Hematopoietic multipotent progenitor cell treated with erythropoietin and hydrocortisone succinate and interleukin-3 and kit ligand, for 17 days (in vitro differentiated cells): Measurements from ENCODE around the gene IQCC.

Source experiments
- DNase-seq: peaks from one replicate; pipeline ENCODE4 v3.0.0-alpha.2; 2015; ENCODE audit warnings: low spot score

The IQCC gene

DNA sequence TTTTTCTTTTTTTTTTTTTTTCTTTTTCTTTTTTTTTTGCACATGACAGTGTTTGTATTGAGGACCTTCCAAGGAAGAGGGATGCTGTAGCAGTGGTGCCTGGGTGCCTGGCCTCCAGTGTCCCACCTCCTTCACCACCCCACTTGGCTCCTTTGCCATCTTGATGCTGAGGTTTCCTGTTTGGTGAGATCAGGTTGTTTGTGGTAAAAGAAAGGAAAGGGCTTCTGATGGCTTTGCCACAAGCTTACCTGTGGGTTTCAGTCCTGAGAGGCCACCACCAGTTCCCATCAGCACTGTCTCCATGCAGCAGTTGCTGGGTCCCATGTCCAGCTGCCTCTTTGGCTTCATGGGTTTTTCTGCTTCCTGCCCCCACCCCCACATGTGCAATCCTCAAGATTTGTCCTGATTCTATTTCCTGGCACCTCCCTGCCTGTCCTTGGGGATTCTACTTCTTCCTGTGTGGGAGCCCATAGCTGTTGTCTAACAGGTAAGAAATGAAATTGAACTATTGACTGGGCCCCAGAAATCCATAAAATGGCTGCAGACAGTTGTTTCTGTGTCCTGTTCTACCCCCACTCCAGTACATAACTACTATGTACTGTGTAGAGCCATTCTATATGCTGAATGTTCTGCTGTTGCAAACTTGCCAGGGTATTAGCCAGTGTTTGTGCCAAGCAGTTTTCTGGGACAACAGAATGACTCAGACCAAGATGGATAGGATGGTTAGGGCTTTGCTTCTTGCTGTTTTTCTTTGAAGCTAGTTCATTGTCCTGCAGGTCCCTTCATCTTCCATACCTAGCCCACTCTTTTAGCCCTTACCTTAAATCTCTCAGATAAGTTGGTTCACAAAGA, 9.3 kb upstream of the IQCC start:
- no peak for DNase-seq

- no peak for DNase-seq
These were observed 8.4 kb upstream of the IQCC start for GRCh38 chr1:32197074-32197473.

DNA sequence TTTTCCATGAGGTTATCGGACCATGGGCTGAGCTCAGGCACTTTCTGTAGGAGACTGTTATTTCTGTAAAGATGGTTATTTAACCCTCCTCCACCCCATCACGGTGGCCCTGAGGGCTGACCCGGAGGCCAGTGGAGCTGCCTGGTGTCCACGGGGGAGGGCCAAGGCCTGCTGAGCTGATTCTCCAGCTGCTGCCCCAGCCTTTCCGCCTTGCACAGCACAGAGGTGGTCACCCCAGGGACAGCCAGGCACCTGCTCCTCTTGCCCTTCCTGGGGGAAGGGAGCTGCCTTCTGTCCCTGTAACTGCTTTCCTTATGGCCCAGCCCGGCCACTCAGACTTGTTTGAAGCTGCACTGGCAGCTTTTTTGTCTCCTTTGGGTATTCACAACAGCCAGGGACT, 7.6 kb upstream of the IQCC start:
- no peak for DNase-seq

DNA sequence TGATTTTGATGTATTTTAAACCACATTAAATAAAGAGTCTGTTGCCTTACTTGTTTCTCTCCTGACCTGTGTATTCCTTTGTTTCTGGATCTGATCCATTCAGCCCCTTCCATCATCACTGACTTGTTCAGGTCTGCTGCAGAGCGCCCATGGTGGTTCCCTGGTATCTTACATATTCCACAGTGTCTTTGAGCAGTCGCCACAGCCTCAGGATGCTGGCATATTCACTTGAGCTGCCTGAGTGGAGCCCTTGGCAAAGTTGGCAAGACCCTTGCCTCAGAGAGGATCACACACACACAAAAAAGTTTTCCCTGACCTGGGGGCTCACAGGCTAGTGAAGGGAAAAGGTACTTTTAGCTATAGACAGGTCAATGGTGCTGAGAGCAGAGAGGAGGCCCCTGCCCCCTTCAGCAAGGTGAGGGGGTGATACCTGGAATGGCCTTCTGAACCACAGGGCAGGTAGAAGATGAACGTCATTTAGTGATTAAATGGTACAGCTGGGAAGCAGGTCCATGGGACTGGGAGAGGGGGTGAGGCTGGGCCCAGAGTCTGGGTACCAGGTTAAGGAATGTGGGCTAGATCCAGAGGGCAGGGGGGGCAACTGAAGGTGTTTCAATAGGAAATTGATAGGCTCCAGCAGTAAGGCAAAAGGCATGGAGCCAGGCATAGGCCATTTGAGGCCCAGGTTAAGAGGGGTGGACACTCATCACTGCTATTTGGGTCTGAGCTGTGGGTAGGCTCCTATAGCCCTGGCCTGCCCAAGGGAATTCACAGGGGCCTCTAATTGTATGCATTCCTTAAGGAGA, 7.0 kb upstream of the IQCC start:
- no peak for DNase-seq

GRCh38 chr1:32199043-32199716, 6.3 kb upstream of the IQCC start:
- no peak for DNase-seq

- DNase-seq, result no peak
These were observed 5.8 kb upstream of the IQCC start for GRCh38 chr1:32199717-32200072.

GRCh38 chr1:32200226-32201010, 5.1 kb upstream of the IQCC start, which contains the start of gene CCDC28B:
Gene CCDC28B (plus strand): TSS chr1:32200595. CDS start chr1:32201936, 1,341 bp downstream.
- peak; percentile 29 for DNase-seq

DNA sequence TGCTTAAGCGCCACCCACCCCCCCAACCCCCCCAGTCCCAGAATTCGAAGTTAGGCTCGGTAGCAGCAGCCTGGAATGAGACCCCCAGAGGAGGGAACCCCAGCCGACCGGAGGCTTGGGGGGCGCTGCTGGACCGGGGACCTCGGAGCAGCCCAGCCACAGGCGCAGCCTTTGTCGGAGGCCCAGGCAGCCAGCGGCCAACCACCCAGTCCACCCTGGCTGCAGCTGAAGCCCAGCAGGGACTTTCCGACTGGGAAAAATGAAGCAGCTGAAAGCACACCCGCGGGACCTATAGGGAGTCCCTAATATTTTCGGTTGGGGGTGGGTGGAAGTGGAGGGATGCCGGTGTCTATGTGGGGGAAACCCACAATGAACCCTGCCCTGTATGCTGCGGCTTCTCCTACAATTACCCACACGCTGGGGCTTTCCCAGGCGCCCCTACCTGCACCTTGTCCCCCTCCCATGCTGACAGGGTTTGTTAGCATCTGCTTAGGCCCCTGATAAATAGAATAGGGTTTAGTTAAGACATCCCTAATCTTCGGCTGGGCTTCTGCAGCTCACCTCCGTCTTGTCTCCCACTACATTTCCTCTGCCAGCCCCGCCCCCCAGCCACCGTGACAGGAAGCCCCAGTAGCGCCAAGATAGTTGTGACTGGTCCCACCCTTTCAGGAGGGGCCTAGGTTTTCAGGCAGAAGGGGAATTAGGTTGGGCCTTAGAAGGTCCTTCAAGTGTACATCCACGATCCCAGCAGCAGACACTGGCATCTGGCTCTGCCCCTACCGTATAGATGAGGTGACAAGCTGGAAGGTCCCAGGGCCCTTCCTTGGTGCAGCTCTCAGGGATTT, 4.2 kb upstream of the IQCC start:
- DNase-seq, result peak; percentile 36

GRCh38 chr1:32204943-32205361, 519 bp upstream of the IQCC start:
- no peak for DNase-seq

DNA sequence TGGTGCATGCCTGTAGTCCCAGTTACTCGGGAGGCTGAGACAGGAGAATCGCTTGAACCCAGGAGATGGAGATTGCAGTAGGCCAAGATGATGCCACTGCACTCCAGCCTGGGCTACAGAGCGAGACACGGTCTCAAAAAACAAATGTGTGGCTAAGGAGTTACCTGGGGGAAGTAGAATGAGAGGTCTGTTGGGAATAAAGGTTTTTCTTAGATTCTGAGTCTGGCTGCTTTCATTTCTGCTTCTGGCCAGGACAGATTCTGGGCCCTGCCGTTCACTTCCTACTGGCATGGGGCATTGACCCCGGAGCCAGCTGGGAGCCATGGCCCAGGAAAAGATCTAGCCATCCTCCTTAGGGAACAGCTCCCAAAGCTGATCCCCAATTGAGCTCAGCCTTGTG, 3.0 kb downstream of the IQCC start:
- no peak for DNase-seq

- peak; percentile 87 for DNase-seq
These were observed 3.4 kb downstream of the IQCC start, which contains the start of gene DCDC2B for GRCh38 chr1:32208891-32209328. Gene DCDC2B (plus strand): TSS chr1:32209089. CDS start chr1:32209094, 5 bp downstream.

GRCh38 chr1:32215629-32216480, 10.4 kb downstream of the IQCC start:
- DNase-seq, result peak; percentile 67

DNA sequence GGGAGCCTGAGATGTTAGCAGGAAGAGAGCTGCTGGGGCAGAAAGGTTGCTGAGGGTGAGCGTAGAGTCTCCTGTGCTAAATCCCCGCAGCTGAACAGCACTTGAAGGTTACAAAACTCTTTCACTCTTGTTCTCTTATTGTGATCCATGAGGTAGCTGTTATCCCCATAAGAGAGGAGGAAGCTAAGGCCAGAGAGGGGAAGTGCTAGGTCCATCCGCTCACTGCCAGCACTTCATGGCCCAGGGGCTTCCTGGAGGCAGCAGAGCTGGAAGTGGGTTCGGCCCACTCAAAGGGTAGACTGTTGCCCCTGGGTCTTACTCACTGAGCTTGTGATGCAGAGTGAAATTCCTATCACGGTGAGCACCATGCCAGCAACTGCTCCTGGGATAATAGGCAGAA, 11.1 kb downstream of the IQCC start:
- no peak for DNase-seq

DNA sequence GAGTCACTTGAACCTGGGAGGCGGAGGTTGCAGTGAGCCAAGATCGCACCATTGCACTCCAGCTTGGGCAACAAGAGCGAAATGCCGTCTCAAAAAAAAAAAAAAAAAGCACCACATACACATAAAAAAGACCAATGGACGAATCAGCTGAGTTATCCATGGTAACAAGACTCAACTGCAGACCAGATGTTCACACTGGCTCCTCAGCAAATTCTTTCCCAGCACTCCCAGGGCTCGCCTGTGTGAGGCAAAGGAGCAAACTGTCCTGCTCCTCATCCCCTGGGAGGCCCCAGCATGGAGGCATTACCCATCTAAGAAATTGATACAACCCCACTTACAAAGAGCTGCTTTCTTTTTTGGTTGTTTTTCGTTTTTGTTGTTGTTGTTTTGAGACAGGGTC, 13.6 kb downstream of the IQCC start:
- DNase-seq, result no peak

GRCh38 chr1:32220746-32221580, 15.5 kb downstream of the IQCC start:
- no peak for DNase-seq

DNA sequence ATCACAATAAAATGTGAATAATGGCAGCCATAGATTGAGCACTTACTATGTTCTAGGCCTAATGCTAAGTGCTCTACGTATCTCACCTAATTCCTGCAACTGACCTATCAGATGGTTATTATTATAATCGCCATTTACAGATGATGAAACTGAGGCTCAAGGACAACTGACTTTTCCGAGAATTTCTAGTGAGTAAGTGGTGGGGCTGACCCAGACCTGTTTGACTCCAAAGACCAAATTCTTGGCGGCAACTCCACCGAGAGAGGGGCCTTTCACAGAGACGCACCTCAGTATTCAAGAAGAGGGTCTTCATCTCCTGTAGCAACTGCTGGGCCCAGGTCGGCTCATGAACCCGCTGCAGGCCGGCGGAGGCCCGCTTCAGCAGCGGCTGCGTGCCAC, 16.1 kb downstream of the IQCC start:
- DNase-seq, result no peak

DNA sequence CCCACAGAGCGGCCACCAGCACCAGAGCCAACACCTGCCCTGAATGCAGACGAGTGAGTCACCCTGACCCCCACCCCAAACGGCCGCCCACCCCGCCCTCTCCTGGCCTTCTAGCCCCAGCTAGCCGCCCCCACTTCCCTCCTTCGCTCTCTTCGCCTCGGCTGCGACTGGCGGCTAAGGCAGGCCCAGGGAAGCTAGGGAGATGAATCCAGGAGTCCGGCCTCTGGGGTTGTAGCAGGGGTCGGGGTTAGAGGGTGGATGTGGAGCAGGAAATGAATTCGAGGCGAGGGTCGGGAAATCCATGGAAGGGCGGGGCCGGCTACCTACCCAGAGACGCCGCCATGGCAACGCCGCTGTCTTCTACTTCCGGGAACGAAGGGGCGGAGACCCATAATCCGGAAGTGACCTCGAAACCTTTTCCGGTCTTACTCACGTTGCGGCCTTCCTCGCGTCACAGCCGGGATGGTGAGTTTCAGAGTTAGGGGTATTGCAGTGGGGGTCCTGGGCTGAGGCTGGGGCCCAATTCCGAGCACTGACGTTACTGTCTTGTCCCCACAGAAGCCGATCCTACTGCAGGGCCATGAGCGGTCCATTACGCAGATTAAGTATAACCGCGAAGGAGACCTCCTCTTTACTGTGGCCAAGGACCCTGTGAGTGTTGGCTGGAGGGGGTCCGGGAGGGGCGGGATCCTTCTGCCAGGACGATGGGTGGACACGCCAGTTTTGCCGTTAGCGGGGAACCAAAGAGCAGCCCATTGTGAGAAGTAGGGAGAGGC, 16.7 kb downstream of the IQCC start, which contains the start of the genes EIF3I and TMEM234:
Gene EIF3I, plus strand, starts transcription at position 428 of the 776 bp plus-strand sequence. Its CDS starts 35 bp downstream, at position 463.
Gene TMEM234, minus strand, starts transcription at position 374 of the 776 bp plus-strand sequence. Its CDS starts 31 bp downstream, at position 343.
- DNase-seq, result peak; percentile 94

GRCh38 chr1:32223683-32224082, 18.2 kb downstream of the IQCC start:
- DNase-seq, result no peak
